Omental fat pad (tissue), 4 donors: ENCODE measurements around the gene SMARCD3. TPM values are rescaled to one million over a fixed set of nuclear protein-coding genes. Genes with fewer than 3 reads are reported as not detected.

ENCODE experiments used
- ATAC-seq: fragments of 150-250 bp; one replicate; pipeline ENCODE4 v1.9.1; 2016; ENCODE audit warnings: mild to moderate bottlenecking, moderate library complexity; ENCODE audit not compliant: low FRiP score
- DNase-seq: peaks from one replicate; pipeline ENCODE4 v3.0.0-alpha.2; 2019; ENCODE audit warnings: low spot score
- total RNA-seq, 4 donors: library from RNA; depleted of rRNA; stranded (reverse); fragments of >200 nt; gene quantifications; one replicate each; pipeline ENCODE4 v1.1.0, GENCODE V29; 2016
- TF ChIP-seq, protein P1 (sequence below), 3 donors: fragments of 450-650 bp; IDR thresholded peaks; one replicate each; pipeline ENCODE4 v1.5.1; 2016 to 2017; ENCODE audit warnings: antibody characterized with exemption in 3 of 3, mild to moderate bottlenecking in 3 of 3, moderate library complexity in 2 of 3

SMARCD3 gene
- total RNA-seq, 4 donors from 2014 or later: 19.7 to 57.5 (median 31.2) TPM

DNA sequence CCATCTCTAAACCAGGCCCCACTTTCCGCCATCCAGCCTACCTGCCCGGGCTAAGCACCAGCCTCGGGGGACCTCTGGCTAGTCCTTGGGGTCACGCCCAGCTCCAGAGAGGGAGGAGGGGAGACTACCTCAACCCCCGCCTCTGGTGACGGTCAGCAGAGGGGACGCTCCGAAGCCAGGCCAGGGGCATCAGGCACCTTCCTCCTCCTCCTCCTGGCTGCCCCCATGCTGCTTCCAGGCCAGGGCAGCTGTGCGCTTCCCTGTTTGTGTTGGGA lies 4.0 kb upstream of the SMARCD3 start:
- DNase-seq: no peak
- ATAC-seq: no peak

DNA sequence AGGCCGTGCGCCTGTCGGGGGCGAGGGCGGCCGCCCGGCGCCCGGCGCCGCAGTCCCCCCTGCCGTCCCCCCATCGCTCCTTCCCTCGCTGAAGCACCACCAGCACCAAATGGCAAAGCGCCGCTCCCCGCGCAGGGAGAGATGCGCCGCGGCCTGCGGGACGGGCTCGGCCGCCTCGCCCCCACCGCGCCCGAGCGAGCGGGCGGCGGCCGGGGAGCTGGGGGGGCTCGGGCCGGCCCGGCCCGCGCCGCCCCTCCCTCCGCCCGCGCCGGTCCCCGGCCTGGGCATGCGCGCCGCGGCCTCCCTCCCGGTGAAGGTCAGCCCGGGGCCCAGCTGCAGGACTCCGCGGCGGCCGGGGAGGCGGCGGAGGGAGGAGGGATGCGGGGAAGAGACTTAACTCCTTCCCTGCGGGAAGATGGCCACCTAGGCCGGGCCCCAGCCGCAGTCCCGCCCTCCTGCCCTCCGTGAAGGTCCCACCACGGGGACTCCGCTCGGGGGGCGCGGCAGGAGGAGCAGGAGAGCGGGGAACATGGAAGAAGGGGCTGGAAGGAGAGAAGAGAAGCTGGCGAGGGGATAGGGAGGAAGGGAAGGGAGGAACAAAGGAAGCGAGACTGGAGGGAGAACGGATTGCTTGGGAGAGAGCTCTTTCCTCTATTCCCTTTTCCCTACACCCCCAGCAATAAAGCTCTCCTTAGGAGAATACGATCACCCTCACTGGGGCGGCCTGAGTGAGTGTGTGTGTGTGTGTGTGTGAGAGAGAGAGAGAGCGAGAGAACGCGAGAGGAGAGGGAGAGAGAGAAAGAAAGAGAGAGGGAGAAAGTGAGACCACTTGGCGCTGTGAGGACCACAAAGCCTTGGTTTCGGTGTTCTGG lies 3.4 kb upstream of the SMARCD3 start:
- ATAC-seq: peak; percentile 69
- DNase-seq: no peak
- TF ChIP-seq, protein P1, sequence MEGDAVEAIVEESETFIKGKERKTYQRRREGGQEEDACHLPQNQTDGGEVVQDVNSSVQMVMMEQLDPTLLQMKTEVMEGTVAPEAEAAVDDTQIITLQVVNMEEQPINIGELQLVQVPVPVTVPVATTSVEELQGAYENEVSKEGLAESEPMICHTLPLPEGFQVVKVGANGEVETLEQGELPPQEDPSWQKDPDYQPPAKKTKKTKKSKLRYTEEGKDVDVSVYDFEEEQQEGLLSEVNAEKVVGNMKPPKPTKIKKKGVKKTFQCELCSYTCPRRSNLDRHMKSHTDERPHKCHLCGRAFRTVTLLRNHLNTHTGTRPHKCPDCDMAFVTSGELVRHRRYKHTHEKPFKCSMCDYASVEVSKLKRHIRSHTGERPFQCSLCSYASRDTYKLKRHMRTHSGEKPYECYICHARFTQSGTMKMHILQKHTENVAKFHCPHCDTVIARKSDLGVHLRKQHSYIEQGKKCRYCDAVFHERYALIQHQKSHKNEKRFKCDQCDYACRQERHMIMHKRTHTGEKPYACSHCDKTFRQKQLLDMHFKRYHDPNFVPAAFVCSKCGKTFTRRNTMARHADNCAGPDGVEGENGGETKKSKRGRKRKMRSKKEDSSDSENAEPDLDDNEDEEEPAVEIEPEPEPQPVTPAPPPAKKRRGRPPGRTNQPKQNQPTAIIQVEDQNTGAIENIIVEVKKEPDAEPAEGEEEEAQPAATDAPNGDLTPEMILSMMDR (IDR thresholded peaks at IDR 0.05): no peak

More for the DNA sequence above, 4.0 kb upstream of the SMARCD3 start:
- TF ChIP-seq, protein P1 (IDR thresholded peaks at IDR 0.05): no peak

DNA sequence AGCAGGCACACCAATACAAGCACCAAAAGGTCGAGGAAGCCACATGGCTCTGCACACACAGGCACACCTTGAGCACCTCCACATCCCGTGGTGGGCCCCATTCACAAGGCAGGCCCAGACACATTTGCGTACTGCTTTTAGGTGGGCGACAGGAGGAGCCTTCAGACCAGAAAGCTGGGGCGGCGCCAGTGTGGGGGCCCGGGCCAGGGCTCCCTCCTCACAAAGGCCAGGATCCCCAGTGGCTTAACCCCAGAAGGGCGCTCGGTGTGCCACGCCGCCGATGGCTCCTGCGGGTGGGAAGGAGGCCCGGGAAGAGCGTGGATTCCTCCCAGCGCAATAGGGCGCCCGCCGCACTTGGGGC lies 2.8 kb upstream of the SMARCD3 start:
- no peak for ATAC-seq
- TF ChIP-seq, protein P1 (IDR thresholded peaks at IDR 0.05): no peak
- no peak for DNase-seq

DNA sequence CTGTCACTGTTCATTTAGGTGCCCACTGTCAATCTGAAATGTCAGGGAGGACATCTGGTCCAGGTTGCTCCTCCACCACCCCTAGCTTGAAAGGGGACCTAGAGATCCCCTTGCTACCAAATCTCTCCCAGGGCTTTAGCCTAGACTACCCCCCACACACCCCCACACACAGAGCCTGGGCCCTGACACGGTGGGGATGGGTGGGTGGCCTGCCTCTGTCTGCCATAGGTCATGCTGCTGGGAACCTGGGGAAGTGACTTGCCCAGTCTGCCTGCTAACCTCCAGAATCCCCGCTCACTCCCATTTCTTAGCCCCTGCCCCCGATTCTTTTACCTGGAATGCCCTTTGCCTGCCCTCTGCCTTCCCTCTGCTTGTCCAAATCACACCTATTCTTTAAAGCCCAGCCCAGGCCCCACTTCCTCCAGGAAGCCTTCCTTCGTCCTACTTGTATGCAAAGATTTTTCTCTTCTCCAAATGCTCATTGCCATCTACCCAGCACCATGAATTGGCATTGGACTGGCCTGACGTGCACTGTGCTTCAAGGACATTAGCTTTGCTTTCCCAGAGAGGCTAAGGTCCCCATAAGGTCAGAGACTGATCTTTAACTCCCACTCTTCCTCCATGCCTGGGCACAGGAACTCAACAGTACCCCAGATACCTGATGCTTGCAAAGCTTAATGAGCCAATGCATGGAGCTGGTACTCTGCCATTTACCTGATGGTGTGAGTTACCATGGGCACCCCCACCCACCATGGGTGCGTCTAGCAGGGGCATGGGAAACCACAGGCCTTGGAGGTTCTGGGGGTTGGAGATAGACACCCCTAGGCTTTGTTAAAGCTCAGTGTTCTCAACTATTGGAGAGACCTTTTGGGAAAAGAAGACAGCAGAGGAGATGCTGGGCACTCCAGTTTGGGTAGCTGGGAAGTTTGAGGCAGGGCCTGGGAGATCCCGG lies 2.0 kb upstream of the SMARCD3 start:
- ATAC-seq: no peak
- no peak for DNase-seq

DNA sequence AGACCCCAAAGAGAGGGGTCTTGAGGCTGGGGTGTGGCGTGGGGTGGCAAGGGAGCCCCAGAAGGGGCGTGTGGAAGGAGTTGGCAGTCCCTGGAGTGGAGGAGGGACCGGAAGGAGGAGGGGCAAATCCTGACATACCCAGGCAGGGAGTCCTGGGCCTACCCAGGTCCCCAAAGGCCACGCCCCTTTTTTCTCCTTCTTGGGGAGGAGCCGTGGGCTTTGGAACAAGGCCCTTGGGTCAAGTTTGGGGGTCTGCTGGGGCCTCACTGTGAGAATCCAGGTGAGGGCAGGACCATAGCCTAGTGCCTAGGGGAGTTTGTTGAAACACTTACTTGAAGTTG lies 1.2 kb upstream of the SMARCD3 start:
- TF ChIP-seq, protein P1 (IDR thresholded peaks at IDR 0.05): no peak
- DNase-seq (no peak), ATAC-seq (no peak)

More for the DNA sequence above, 2.0 kb upstream of the SMARCD3 start:
- TF ChIP-seq, protein P1 (IDR thresholded peaks at IDR 0.05): no peak

DNA sequence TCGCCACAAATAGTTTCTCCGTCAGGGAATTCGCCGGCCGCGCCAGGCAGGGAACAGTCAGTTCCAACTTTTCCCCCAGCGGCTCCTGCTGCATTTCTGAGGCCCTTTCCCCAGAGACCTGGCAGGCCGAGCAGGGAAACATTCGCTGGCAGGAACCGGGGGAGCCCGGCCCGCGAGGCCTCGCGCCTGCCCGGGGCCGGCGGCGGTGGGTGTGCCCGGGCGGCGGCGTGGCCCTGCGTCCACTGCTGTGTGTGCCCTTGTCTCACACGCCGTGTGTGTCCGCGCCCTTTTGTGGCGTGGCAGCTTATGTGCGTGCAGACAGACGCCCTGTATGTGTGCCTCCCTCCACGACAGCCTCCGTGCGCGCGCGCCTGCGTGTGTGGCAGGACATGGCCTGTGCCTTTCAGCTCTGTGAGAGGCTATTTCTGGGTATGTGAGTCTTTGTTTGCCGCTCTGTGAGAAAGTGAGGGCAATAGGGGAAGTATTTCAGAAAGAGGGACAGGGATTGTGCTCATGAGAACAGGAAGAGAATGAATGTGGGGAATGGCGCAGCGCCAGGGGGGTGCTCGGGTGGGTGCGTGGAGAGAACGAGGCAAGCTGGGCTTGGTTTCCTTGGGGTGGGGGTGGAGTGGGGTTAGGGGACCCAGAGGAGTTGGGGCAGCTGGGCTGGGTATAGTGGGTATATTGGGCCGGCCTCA lies 689 bp upstream of the SMARCD3 start:
- DNase-seq: no peak
- ATAC-seq: no peak
- TF ChIP-seq, protein P1 (IDR thresholded peaks at IDR 0.05): no peak
